HepG2 (cell line): ENCODE measurements around the gene SCN8A. TPM values are rescaled to one million over a fixed set of nuclear protein-coding genes. Genes with fewer than 3 reads are reported as not detected.

Experiments used
- ARNTL ChIP-seq: sonication (generic); formaldehyde crosslinking; IDR thresholded peaks from 2 replicates; pipeline ENCODE4 v1.4.0; 2020; ENCODE audit warnings: mild to moderate bottlenecking, missing genetic modification reagents
- CC2D1A ChIP-seq: sonication (generic); formaldehyde crosslinking; IDR thresholded peaks from 2 replicates; pipeline ENCODE4 v1.8.1; 2023; ENCODE audit warnings: mild to moderate bottlenecking, missing genetic modification reagents
- EEA1 ChIP-seq: sonication (generic); formaldehyde crosslinking; IDR thresholded peaks from 2 replicates; pipeline ENCODE4 v1.5.1; 2020; ENCODE audit warnings: mild to moderate bottlenecking, missing genetic modification reagents, borderline replicate concordance
- EED ChIP-seq: sonication (generic); formaldehyde crosslinking; IDR thresholded peaks from 2 replicates; pipeline ENCODE4 v1.5.0; 2020; ENCODE audit warnings: mild to moderate bottlenecking, missing genetic modification reagents
- MAF1 ChIP-seq: sonication (generic); formaldehyde crosslinking; IDR thresholded peaks from 2 replicates; pipeline ENCODE4 v1.5.0; 2020; ENCODE audit warnings: missing genetic modification reagents, borderline replicate concordance
- MEF2D ChIP-seq: sonication (generic); formaldehyde crosslinking; IDR thresholded peaks from 2 replicates; pipeline ENCODE4 v1.5.1; 2020; ENCODE audit warnings: mild to moderate bottlenecking, missing genetic modification reagents
- MTA3 ChIP-seq: sonication (generic); formaldehyde crosslinking; IDR thresholded peaks from 2 replicates; pipeline ENCODE4 v1.4.0; 2020; ENCODE audit warnings: missing genetic modification reagents
- NONO ChIP-seq, 2 experiments: fragments of 450-650 bp in 1 of 2; sonication (generic) in 1 of 2; formaldehyde crosslinking in 1 of 2; IDR thresholded peaks in 1 of 2; conservative IDR thresholded peaks in 1 of 2; 2 replicates each; pipeline versions ENCODE4 v1.6.1 to v1.8.0; 2017 to 2022; ENCODE audit warnings: mild to moderate bottlenecking in 1 of 2, missing genetic modification reagents in 1 of 2, moderate library complexity in 1 of 2
- SOX13 ChIP-seq, 3 experiments: fragments of 450-650 bp in 1 of 3; sonication (generic) in 1 of 3; formaldehyde crosslinking in 1 of 3; IDR thresholded peaks in 2 of 3; conservative IDR thresholded peaks in 1 of 3; 2 replicates each; pipeline versions ENCODE4 v1.5.0 to v1.6.1; 2016 to 2020; ENCODE audit warnings: antibody characterized with exemption in 1 of 3, mild to moderate bottlenecking in 1 of 3, missing compliant biosample characterization in 1 of 3, missing genetic modification reagents in 1 of 3, moderate library complexity in 1 of 3
- TAF15 ChIP-seq: fragments of 200-400 bp; formaldehyde crosslinking; IDR thresholded peaks from one replicate; pipeline ENCODE4 v1.6.1; 2018; ENCODE audit warnings: mild to moderate bottlenecking, low read depth, low read length; ENCODE audit not compliant: poor library complexity, severe bottlenecking
- ZFP90 ChIP-seq: sonication (generic); formaldehyde crosslinking; IDR thresholded peaks from 2 replicates; pipeline ENCODE4 v1.8.0; 2022; ENCODE audit warnings: missing genetic modification reagents, mild to moderate bottlenecking, inconsistent platforms, borderline replicate concordance
- ZNF12 ChIP-seq: sonication (generic); formaldehyde crosslinking; IDR thresholded peaks from 2 replicates; pipeline ENCODE4 v1.5.0; 2020; ENCODE audit warnings: missing genetic modification reagents
- ZNF274 ChIP-seq: sonication (generic); formaldehyde crosslinking; IDR thresholded peaks from 2 replicates; pipeline ENCODE4 v1.5.1; 2020; ENCODE audit warnings: mild to moderate bottlenecking, missing genetic modification reagents
- ZNF839 ChIP-seq: sonication (generic); formaldehyde crosslinking; IDR thresholded peaks from 2 replicates; pipeline ENCODE4 v1.4.0; 2020; ENCODE audit warnings: missing genetic modification reagents, mild to moderate bottlenecking, borderline replicate concordance
- polyA plus RNA-seq, 8 experiments: library from polyadenylated mRNA; depleted of rRNA in 3 of 8; stranded (reverse) in 7 of 8; unstranded in 1 of 8; fragments of >200 nt; fragmentation: Illumina TruSeq in 4 of 8; extraction: Trizol in 4 of 8; gene quantifications; 2 replicates each; pipeline versions ENCODE4 v1.2.1 to v1.2.3, GENCODE V29; 2011 to 2016; ENCODE audit warnings: low read depth in 4 of 8, missing spikeins in 1 of 8, mixed read lengths in 1 of 8; ENCODE audit not compliant: insufficient read depth in 1 of 8
- total RNA-seq, 5 experiments: library from RNA; depleted of rRNA; stranded (reverse); fragments of >200 nt; fragmentation: Illumina TruSeq; extraction: Trizol; gene quantifications; 2 replicates each; pipeline ENCODE4 v1.2.3, GENCODE V29; 2016; ENCODE audit warnings: low read depth in 1 of 5
- TF ChIP-seq, protein P1 (sequence below): sonication (generic); formaldehyde crosslinking; IDR thresholded peaks from 2 replicates; pipeline ENCODE4 v1.5.0; 2020; ENCODE audit warnings: mild to moderate bottlenecking, missing genetic modification reagents
- TF ChIP-seq, protein P2 (sequence below): sonication (generic); formaldehyde crosslinking; IDR thresholded peaks from 2 replicates; pipeline ENCODE4 v1.8.0; 2022; ENCODE audit warnings: missing genetic modification reagents, low read depth, mild to moderate bottlenecking, borderline replicate concordance
- TF ChIP-seq, protein P3 (sequence below): sonication (generic); formaldehyde crosslinking; IDR thresholded peaks from 2 replicates; pipeline ENCODE4 v1.5.1; 2020; ENCODE audit warnings: missing genetic modification reagents, mild to moderate bottlenecking, borderline replicate concordance
- TF ChIP-seq, protein P4 (sequence below): sonication (generic); formaldehyde crosslinking; IDR thresholded peaks from 2 replicates; pipeline ENCODE4 v1.8.1; 2023; ENCODE audit warnings: missing genetic modification reagents, inconsistent platforms, borderline replicate concordance
- TF ChIP-seq, protein P5 (sequence below), 2 experiments: sonication (generic) in 1 of 2; formaldehyde crosslinking in 1 of 2; IDR thresholded peaks; 2 replicates each; pipeline versions ENCODE4 v1.4.0 to v1.6.1; 2018 to 2020; ENCODE audit warnings: missing genetic modification reagents in 2 of 2, borderline replicate concordance in 1 of 2, low read depth in 1 of 2, mild to moderate bottlenecking in 1 of 2, missing biosample characterization in 1 of 2

The SCN8A gene
- total and polyA plus RNA-seq, 2 of the 13 experiments (the other 11 are each of a cell fraction or from before 2014, with no cell fraction given) = 0.57 to 1.4 TPM

DNA sequence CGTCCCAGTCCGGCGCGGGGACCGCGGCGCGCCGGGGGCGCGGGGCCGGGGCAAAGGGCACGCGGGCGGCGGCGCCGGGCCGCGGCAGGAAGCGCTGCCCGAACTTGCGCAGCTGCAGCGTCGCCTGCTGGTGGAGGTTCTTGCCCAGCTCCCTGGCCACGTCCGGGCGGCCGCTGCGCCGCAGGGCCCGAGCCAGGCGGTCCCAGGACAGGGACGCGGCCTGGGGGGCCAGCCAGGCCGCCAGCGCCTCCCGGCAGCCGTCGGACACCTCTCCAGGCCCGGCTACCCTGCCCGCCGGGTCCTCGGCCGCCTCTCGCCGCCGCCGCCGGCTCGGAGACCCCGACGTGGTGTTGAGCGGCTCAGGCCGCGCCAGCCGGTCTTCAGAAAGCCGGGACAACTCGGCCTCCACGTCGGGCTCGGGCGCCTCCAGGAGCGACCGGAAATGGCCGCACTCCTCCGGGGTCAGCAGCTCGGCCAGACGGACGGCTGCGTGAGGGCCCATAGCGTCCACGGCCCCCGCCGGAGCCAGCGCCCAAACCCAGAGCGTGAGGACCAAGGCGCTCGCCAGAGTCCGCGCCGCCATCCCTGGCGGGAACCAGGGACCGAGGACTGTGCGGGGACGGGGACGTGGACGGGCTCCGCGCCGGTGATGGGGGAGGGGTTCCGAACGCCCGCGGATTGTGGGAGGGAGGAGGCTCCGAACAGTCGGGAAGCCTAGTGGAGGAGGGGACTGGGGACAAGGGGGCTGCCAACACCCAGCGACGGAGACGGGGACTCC, 223.5 kb downstream of the SCN8A start (continued):
- TF ChIP-seq, protein P1, sequence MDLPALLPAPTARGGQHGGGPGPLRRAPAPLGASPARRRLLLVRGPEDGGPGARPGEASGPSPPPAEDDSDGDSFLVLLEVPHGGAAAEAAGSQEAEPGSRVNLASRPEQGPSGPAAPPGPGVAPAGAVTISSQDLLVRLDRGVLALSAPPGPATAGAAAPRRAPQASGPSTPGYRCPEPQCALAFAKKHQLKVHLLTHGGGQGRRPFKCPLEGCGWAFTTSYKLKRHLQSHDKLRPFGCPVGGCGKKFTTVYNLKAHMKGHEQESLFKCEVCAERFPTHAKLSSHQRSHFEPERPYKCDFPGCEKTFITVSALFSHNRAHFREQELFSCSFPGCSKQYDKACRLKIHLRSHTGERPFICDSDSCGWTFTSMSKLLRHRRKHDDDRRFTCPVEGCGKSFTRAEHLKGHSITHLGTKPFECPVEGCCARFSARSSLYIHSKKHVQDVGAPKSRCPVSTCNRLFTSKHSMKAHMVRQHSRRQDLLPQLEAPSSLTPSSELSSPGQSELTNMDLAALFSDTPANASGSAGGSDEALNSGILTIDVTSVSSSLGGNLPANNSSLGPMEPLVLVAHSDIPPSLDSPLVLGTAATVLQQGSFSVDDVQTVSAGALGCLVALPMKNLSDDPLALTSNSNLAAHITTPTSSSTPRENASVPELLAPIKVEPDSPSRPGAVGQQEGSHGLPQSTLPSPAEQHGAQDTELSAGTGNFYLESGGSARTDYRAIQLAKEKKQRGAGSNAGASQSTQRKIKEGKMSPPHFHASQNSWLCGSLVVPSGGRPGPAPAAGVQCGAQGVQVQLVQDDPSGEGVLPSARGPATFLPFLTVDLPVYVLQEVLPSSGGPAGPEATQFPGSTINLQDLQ (CRISPR knock-in tag) = no peak
- TF ChIP-seq EED (CRISPR knock-in tag) (no peak), MAF1 (CRISPR knock-in tag) (no peak), EEA1 (no peak), ARNTL (no peak), TAF15 (no peak), ZNF839 (CRISPR knock-in tag) (no peak), ZNF274 (CRISPR knock-in tag) (no peak), SOX13 (IDR thresholded peaks at IDR 0.05) (no peak), SOX13 (CRISPR knock-in tag; conservative IDR thresholded peaks at IDR 0.05 in 1 of 2, IDR thresholded peaks at IDR 0.05 in 1 of 2) (no peak), MEF2D (CRISPR knock-in tag) (no peak), ZNF12 (CRISPR knock-in tag) (no peak), MTA3 (CRISPR knock-in tag) (no peak), CC2D1A (no peak), ZFP90 (CRISPR knock-in tag) (no peak), NONO (IDR thresholded peaks at IDR 0.05) (no peak), NONO (CRISPR knock-in tag; conservative IDR thresholded peaks at IDR 0.05) (peak; percentile 55; the same call in 1 of the 2 replicates)
- TF ChIP-seq, protein P2, sequence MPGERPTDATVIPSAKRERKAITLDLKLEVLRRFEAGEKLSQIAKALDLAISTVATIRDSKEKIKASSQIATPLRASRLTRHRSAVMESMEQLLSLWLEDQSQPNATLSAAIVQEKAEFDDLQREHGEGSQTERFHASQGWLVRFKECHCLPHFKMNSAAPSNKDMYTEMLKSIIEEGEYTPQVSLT (CRISPR knock-in tag) = no peak
- TF ChIP-seq, protein P3, sequence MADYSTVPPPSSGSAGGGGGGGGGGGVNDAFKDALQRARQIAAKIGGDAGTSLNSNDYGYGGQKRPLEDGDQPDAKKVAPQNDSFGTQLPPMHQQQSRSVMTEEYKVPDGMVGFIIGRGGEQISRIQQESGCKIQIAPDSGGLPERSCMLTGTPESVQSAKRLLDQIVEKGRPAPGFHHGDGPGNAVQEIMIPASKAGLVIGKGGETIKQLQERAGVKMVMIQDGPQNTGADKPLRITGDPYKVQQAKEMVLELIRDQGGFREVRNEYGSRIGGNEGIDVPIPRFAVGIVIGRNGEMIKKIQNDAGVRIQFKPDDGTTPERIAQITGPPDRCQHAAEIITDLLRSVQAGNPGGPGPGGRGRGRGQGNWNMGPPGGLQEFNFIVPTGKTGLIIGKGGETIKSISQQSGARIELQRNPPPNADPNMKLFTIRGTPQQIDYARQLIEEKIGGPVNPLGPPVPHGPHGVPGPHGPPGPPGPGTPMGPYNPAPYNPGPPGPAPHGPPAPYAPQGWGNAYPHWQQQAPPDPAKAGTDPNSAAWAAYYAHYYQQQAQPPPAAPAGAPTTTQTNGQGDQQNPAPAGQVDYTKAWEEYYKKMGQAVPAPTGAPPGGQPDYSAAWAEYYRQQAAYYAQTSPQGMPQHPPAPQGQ (CRISPR knock-in tag) = no peak
- TF ChIP-seq, protein P4, sequence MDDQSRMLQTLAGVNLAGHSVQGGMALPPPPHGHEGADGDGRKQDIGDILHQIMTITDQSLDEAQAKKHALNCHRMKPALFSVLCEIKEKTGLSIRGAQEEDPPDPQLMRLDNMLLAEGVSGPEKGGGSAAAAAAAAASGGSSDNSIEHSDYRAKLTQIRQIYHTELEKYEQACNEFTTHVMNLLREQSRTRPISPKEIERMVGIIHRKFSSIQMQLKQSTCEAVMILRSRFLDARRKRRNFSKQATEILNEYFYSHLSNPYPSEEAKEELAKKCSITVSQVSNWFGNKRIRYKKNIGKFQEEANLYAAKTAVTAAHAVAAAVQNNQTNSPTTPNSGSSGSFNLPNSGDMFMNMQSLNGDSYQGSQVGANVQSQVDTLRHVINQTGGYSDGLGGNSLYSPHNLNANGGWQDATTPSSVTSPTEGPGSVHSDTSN = no peak
- TF ChIP-seq, protein P5, sequence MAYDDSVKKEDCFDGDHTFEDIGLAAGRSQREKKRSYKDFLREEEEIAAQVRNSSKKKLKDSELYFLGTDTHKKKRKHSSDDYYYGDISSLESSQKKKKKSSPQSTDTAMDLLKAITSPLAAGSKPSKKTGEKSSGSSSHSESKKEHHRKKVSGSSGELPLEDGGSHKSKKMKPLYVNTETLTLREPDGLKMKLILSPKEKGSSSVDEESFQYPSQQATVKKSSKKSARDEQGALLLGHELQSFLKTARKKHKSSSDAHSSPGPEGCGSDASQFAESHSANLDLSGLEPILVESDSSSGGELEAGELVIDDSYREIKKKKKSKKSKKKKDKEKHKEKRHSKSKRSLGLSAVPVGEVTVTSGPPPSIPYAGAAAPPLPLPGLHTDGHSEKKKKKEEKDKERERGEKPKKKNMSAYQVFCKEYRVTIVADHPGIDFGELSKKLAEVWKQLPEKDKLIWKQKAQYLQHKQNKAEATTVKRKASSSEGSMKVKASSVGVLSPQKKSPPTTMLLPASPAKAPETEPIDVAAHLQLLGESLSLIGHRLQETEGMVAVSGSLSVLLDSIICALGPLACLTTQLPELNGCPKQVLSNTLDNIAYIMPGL (CRISPR knock-in tag; IDR thresholded peaks at IDR 0.05; ENCODE audit: borderline replicate concordance in 1 of 2, low read depth in 1 of 2) = peak; percentile 65 to 80; a peak in 3 of 4 replicates
